ENCODE data around the gene FAM53B.
"Not testable (repeated sequence)": the region's sequence is repeated elsewhere in the genome, so short reads cannot be mapped to it uniquely, and the experiment has no call there.

DNA sequence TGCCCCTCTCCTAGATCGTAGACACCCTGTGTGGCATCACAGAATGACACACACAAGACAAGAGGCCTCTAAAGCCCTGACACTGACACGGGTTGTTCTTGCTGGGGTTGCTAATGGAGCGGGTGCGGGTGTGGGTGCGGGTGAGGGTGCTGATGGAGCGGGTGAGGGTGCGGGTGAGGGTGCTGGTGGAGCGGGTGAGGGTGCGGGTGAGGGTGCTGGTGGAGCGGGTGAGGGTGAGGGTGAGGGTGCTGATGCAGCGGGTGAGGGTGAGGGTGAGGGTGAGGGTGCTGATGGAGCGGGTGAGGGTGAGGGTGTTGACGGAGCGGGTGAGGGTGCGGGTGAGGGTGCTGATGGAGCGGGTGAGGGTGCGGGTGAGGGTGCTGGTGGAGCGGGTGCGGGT is 134.0 kb downstream of the FAM53B start:
- TF ChIP-seq POLR2A (IDR thresholded peaks at IDR 0.05; ENCODE audit: low read depth, low read length); POLR2AphosphoS5 (IDR thresholded peaks at IDR 0.05; ENCODE audit: low read depth, low read length); TAF1 (IDR thresholded peaks at IDR 0.05; ENCODE audit: borderline replicate concordance, low read depth, low read length): not testable (repeated sequence)

Measured in GM12892 (cell line).